ENCODE measurements around the gene CCS.
A peak's percentile ranks its signal among the peaks of the same experiment; 100 is the strongest.

- TF ChIP-seq POLR2A (IDR thresholded peaks at IDR 0.05) = no peak
- peak in 1 of 3 donors; percentile 63 for TF ChIP-seq POLR2AphosphoS5 (IDR thresholded peaks at IDR 0.05)
- peak in 5 of 7 experiments; percentile 74 to 85 (median 78) for TF ChIP-seq CTCF (IDR thresholded peaks at IDR 0.05)
- no peak for TF ChIP-seq EP300 (IDR thresholded peaks at IDR 0.05)
Observed at GRCh38 chr11:66579017-66579606, 13.9 kb upstream of the CCS start.
